ENCODE measurements around the gene DTNB. TPM values are rescaled to one million over a fixed set of nuclear protein-coding genes. Genes with fewer than 3 reads are reported as not detected.
"Not testable (repeated sequence)": the region's sequence is repeated elsewhere in the genome, so short reads cannot be mapped to it uniquely, and the experiment has no call there.

Gene DTNB
- total RNA-seq, 1 experiment from 2014 or later, result 51.9 TPM

GRCh38 chr2:25409468-25409867, 263.9 kb downstream of the DTNB start:
- BruUV-seq (replicated peaks), result no TSS peak
- H3F3A ChIP-seq (ENCODE audit: insufficient read depth, low read depth), result no peaks in the 10 kb centered on the region
- DNase-seq, result no peak
- no peaks in the 10 kb centered on the region for H3K79me2 ChIP-seq (ENCODE audit: low read depth)
- no peak overlapping the region for H3K4me2 ChIP-seq
- no peaks in the 10 kb centered on the region for H3K9me3 ChIP-seq (ENCODE audit: insufficient read depth, low read depth)
- TF ChIP-seq EZH2 (IDR thresholded peaks at IDR 0.05; ENCODE audit: low read depth), result no peak
- no peak for TF ChIP-seq CTCF (conservative IDR thresholded peaks at IDR 0.05)
- no peak overlapping the region for H3K27ac ChIP-seq
- H3K27me3 ChIP-seq (ENCODE audit: insufficient read depth, low read depth), result no peaks in the 10 kb centered on the region
- POLR2A ChIA-PET (ENCODE audit: unreplicated experiment), result interaction anchor here (0.5 kb wide), 1 partner anchor 47 kb away, joined by 3 read pairs; no protein-coding TSS in a partner anchor
- H2AFZ ChIP-seq, result no peak overlapping the region
- H4K20me1 ChIP-seq (ENCODE audit: insufficient read depth), result no peaks in the 10 kb centered on the region
- no peaks in the 10 kb centered on the region for H3K4me1 ChIP-seq (replicated peaks; ENCODE audit: insufficient read depth)
- intact Hi-C loops (cut with micrococcal nuclease; ENCODE audit: unreplicated experiment), result no loop called here
- no peaks in the 10 kb centered on the region for H3K36me3 ChIP-seq (ENCODE audit: low read depth)
- no peaks in the 10 kb centered on the region for H3K9me2 ChIP-seq (ENCODE audit: insufficient read depth)
- H3K4me3 ChIP-seq, result no peak overlapping the region
- CTCF ChIA-PET, result no interaction called here

GRCh38 chr2:25409044-25409443, 264.3 kb downstream of the DTNB start:
- Histone ChIP-seq H3K79me2 (ENCODE audit: low read depth) (no peaks in the 10 kb centered on the region), H3K9me3 (ENCODE audit: insufficient read depth, low read depth) (no peaks in the 10 kb centered on the region), H4K20me1 (ENCODE audit: insufficient read depth) (no peaks in the 10 kb centered on the region), H3K4me2 (no peak overlapping the region), H3K27me3 (ENCODE audit: insufficient read depth, low read depth) (no peaks in the 10 kb centered on the region), H3K4me1 (replicated peaks; ENCODE audit: insufficient read depth) (no peaks in the 10 kb centered on the region), H3K36me3 (ENCODE audit: low read depth) (no peaks in the 10 kb centered on the region), H3K9me2 (ENCODE audit: insufficient read depth) (no peaks in the 10 kb centered on the region), H3K27ac (no peak overlapping the region), H3K4me3 (no peak overlapping the region), H2AFZ (no peak overlapping the region), H3F3A (ENCODE audit: insufficient read depth, low read depth) (no peaks in the 10 kb centered on the region)
- ChIA-PET CTCF (no interaction called here), POLR2A (ENCODE audit: unreplicated experiment) (interaction anchor here (0.5 kb wide), 1 partner anchor 48 kb away, joined by 3 read pairs; no protein-coding TSS in a partner anchor)
- TF ChIP-seq CTCF (conservative IDR thresholded peaks at IDR 0.05) (no peak), EZH2 (IDR thresholded peaks at IDR 0.05; ENCODE audit: low read depth) (no peak)
- intact Hi-C loops (cut with micrococcal nuclease; ENCODE audit: unreplicated experiment), result no loop called here
- no TSS peak for BruUV-seq (replicated peaks)
- no peak for DNase-seq

GRCh38 chr2:25405611-25406295, 267.6 kb downstream of the DTNB start:
- CTCF ChIA-PET, result no interaction called here

GRCh38 chr2:25403120-25403760, 270.1 kb downstream of the DTNB start:
- H3K9me2 ChIP-seq (ENCODE audit: insufficient read depth); H4K20me1 ChIP-seq (ENCODE audit: insufficient read depth); H3K4me3 ChIP-seq; DNase-seq; H3K79me2 ChIP-seq (ENCODE audit: low read depth); H3K27me3 ChIP-seq (ENCODE audit: insufficient read depth, low read depth); POLR2A ChIA-PET (ENCODE audit: unreplicated experiment); intact Hi-C loops (cut with micrococcal nuclease; ENCODE audit: unreplicated experiment); CTCF ChIA-PET; H3K9me3 ChIP-seq (ENCODE audit: insufficient read depth, low read depth); H2AFZ ChIP-seq; BruUV-seq (replicated peaks); H3K27ac ChIP-seq; H3K36me3 ChIP-seq (ENCODE audit: low read depth); H3F3A ChIP-seq (ENCODE audit: insufficient read depth, low read depth); H3K4me1 ChIP-seq (replicated peaks; ENCODE audit: insufficient read depth); H3K4me2 ChIP-seq: not testable (repeated sequence)

More at GRCh38 chr2:25405611-25406295, 267.6 kb downstream of the DTNB start:
- H3K27ac ChIP-seq, result no peak overlapping the region
- H2AFZ ChIP-seq, result no peak overlapping the region
- no peaks in the 10 kb centered on the region for H3K9me2 ChIP-seq (ENCODE audit: insufficient read depth)
- BruUV-seq (replicated peaks), result no TSS peak
- H3K4me2 ChIP-seq, result no peak overlapping the region
- H3K79me2 ChIP-seq (ENCODE audit: low read depth), result no peaks in the 10 kb centered on the region
- no peak for DNase-seq
- no peaks in the 10 kb centered on the region for H3F3A ChIP-seq (ENCODE audit: insufficient read depth, low read depth)
- no peak overlapping the region for H3K4me3 ChIP-seq
- H3K27me3 ChIP-seq (ENCODE audit: insufficient read depth, low read depth), result no peaks in the 10 kb centered on the region
- H3K9me3 ChIP-seq (ENCODE audit: insufficient read depth, low read depth), result no peaks in the 10 kb centered on the region
- POLR2A ChIA-PET (ENCODE audit: unreplicated experiment), result no interaction called here
- no peak for TF ChIP-seq CTCF (conservative IDR thresholded peaks at IDR 0.05)
- TF ChIP-seq EZH2 (IDR thresholded peaks at IDR 0.05; ENCODE audit: low read depth), result no peak
- no peaks in the 10 kb centered on the region for H4K20me1 ChIP-seq (ENCODE audit: insufficient read depth)
- H3K36me3 ChIP-seq (ENCODE audit: low read depth), result no peaks in the 10 kb centered on the region
- intact Hi-C loops (cut with micrococcal nuclease; ENCODE audit: unreplicated experiment), result no loop called here
- no peaks in the 10 kb centered on the region for H3K4me1 ChIP-seq (replicated peaks; ENCODE audit: insufficient read depth)

All from PC-9 (cell line).